HG03039 (cell line): ENCODE measurements around the gene MDFI.

ENCODE experiments used
- ATAC-seq: cut with Tn5 transposase; IDR thresholded peaks from one replicate; pipeline ENCODE4 v1.9.1; 2021; ENCODE audit warnings: mild to moderate bottlenecking, moderate library complexity; ENCODE audit not compliant: unreplicated experiment

Gene MDFI

GRCh38 chr6:41670703-41671360 is 32.6 kb downstream of the MDFI start:
- ATAC-seq, result no peak

GRCh38 chr6:41671376-41671775 is 33.1 kb downstream of the MDFI start:
- no peak for ATAC-seq

GRCh38 chr6:41672016-41672415 is 33.7 kb downstream of the MDFI start:
- ATAC-seq, result no peak

GRCh38 chr6:41672816-41673703 is 34.8 kb downstream of the MDFI start:
- no peak for ATAC-seq

- ATAC-seq, result no peak
Observed at GRCh38 chr6:41673704-41674000, 35.4 kb downstream of the MDFI start.

GRCh38 chr6:41674231-41675000 is 36.1 kb downstream of the MDFI start:
- ATAC-seq, result no peak

GRCh38 chr6:41675176-41675775 is 37.0 kb downstream of the MDFI start:
- no peak for ATAC-seq

GRCh38 chr6:41675992-41676391 is 37.7 kb downstream of the MDFI start:
- ATAC-seq, result no peak

- ATAC-seq, result no peak
Observed at GRCh38 chr6:41676431-41676830, 38.2 kb downstream of the MDFI start.

GRCh38 chr6:41677124-41677921 is 39.1 kb downstream of the MDFI start:
- no peak for ATAC-seq

- no peak for ATAC-seq
Observed at GRCh38 chr6:41678511-41679084, 40.3 kb downstream of the MDFI start.

GRCh38 chr6:41679696-41680095 is 41.4 kb downstream of the MDFI start:
- ATAC-seq, result no peak

GRCh38 chr6:41680182-41680965 is 42.1 kb downstream of the MDFI start:
- no peak for ATAC-seq

GRCh38 chr6:41682056-41682477 is 43.8 kb downstream of the MDFI start:
- no peak for ATAC-seq

GRCh38 chr6:41682497-41683272 is 44.4 kb downstream of the MDFI start:
- ATAC-seq, result no peak

GRCh38 chr6:41683273-41683522 is 44.9 kb downstream of the MDFI start:
- peak; percentile 10 for ATAC-seq

- peak; percentile 57 for ATAC-seq
Observed at GRCh38 chr6:41683523-41684310, 45.4 kb downstream of the MDFI start.
